K562 (cell line): ENCODE measurements around the gene HES3. TPM values are rescaled to one million over a fixed set of nuclear protein-coding genes. Genes with fewer than 3 reads are reported as not detected.
A peak's percentile ranks its signal among the peaks of the same experiment; 100 is the strongest.

ENCODE experiments used
- BCOR ChIP-seq: fragments of 450-650 bp; IDR thresholded peaks from 2 replicates; pipeline ENCODE4 v1.6.1; 2016
- CHD4 ChIP-seq: fragments of 200-600 bp; sonication (generic); IDR thresholded peaks from 3 replicates; pipeline ENCODE4 v1.6.1; 2012; ENCODE audit warnings: low read depth, mild to moderate bottlenecking, mixed read lengths, low read length, inconsistent platforms; ENCODE audit not compliant: insufficient read depth, insufficient replicate concordance, poor library complexity, severe bottlenecking
- ERF ChIP-seq: fragments of 450-650 bp; formaldehyde crosslinking; IDR thresholded peaks from 2 replicates; pipeline ENCODE4 v1.4.0; 2020; ENCODE audit warnings: mild to moderate bottlenecking, mixed read lengths
- FOSL1 ChIP-seq: fragments of 200-800 bp; sonication (Bioruptor generic); conservative IDR thresholded peaks from 2 replicates; pipeline ENCODE4 v1.6.1; 2016; ENCODE audit warnings: missing genetic modification characterization, missing compliant biosample characterization
- HDAC1 ChIP-seq, 2 experiments: fragments of 450-650 bp; IDR thresholded peaks; 2 replicates each; pipeline ENCODE4 v1.6.1; 2016 to 2017; ENCODE audit warnings: inconsistent platforms in 1 of 2, mild to moderate bottlenecking in 1 of 2, moderate library complexity in 1 of 2
- HIVEP1 ChIP-seq: fragments of 250-450 bp; sonication (Bioruptor Pico); IDR thresholded peaks from 2 replicates; pipeline ENCODE4 v1.4.0; 2020; ENCODE audit warnings: mild to moderate bottlenecking
- HNRNPK ChIP-seq: fragments of 200-400 bp; formaldehyde crosslinking; IDR thresholded peaks from one replicate; pipeline ENCODE4 v1.6.1; 2018; ENCODE audit warnings: mild to moderate bottlenecking, low read depth, low read length; ENCODE audit not compliant: poor library complexity, severe bottlenecking
- MEF2A ChIP-seq: IDR thresholded peaks from 2 replicates; pipeline ENCODE4 v1.6.1; 2011; ENCODE audit warnings: low read depth, mild to moderate bottlenecking, low read length, moderate library complexity; ENCODE audit not compliant: control insufficient read depth
- NCOR1 ChIP-seq: fragments of 450-650 bp; IDR thresholded peaks from 2 replicates; pipeline ENCODE4 v1.6.1; 2016; ENCODE audit warnings: mild to moderate bottlenecking, moderate library complexity
- PML ChIP-seq: IDR thresholded peaks from 2 replicates; pipeline ENCODE4 v1.6.1; 2012; ENCODE audit warnings: low read length, inconsistent platforms
- POLR2G ChIP-seq: fragments of 200-400 bp; formaldehyde crosslinking; IDR thresholded peaks from 2 replicates; pipeline ENCODE4 v1.6.1; 2017; ENCODE audit warnings: low read depth, mild to moderate bottlenecking, antibody characterized with exemption, low read length, moderate library complexity
- RBM22 ChIP-seq: fragments of 200-400 bp; formaldehyde crosslinking; IDR thresholded peaks from 2 replicates; pipeline ENCODE4 v1.6.1; 2018; ENCODE audit warnings: low read length, low read depth; ENCODE audit not compliant: poor library complexity, severe bottlenecking
- ZC3H8 ChIP-seq: fragments of 450-650 bp; IDR thresholded peaks from 2 replicates; pipeline ENCODE4 v1.6.1; 2017
- ZNF23 ChIP-seq: fragments of 250-450 bp; sonication (Bioruptor Pico); IDR thresholded peaks from 2 replicates; pipeline ENCODE4 v1.4.0; 2020; ENCODE audit warnings: mild to moderate bottlenecking
- ZNF282 ChIP-seq: sonication (generic); formaldehyde crosslinking; IDR thresholded peaks from 2 replicates; pipeline ENCODE4 v1.8.1; 2023; ENCODE audit warnings: missing genetic modification reagents
- polyA plus RNA-seq, 8 experiments: library from polyadenylated mRNA; depleted of rRNA in 4 of 8; stranded (reverse) in 5 of 8; unstranded in 3 of 8; fragments of >200 nt; fragmentation: Nextera tagmentation in 2 of 8; fragmentation: Illumina TruSeq in 1 of 8; extraction: Ambion mirVana in 2 of 8; extraction: Trizol in 1 of 8; gene quantifications; 2 replicates each; pipeline versions ENCODE4 v1.2.1 to v1.2.3, GENCODE V29; 2011 to 2014; ENCODE audit warnings: inconsistent platforms in 1 of 8, missing spikeins in 1 of 8
- total RNA-seq, 7 experiments: library from RNA; depleted of rRNA in 6 of 7; stranded (reverse); fragments of >200 nt in 6 of 7; fragmentation: Illumina TruSeq in 2 of 7; extraction: Trizol in 2 of 7; gene quantifications; 2 replicates each; pipeline versions ENCODE4 v1.2.1 to v1.2.3, GENCODE V29; 2011 to 2021; ENCODE audit warnings: low replicate concordance in 1 of 7
- TF ChIP-seq, protein P1 (sequence below): fragments of 200-400 bp; formaldehyde crosslinking; IDR thresholded peaks from 2 replicates; pipeline ENCODE4 v1.6.1; 2017; ENCODE audit warnings: mild to moderate bottlenecking, low read depth, low read length, moderate library complexity
- TF ChIP-seq, protein P2 (sequence below): fragments of 200-800 bp; sonication (Bioruptor generic); IDR thresholded peaks from 2 replicates; pipeline ENCODE4 v1.6.1; 2016; ENCODE audit warnings: missing genetic modification characterization, missing compliant biosample characterization
- TF ChIP-seq, protein P3 (sequence below): fragments of 450-650 bp; conservative IDR thresholded peaks from 2 replicates; pipeline ENCODE4 v1.6.1; 2016; ENCODE audit warnings: missing genetic modification characterization, low read depth, mild to moderate bottlenecking, missing compliant biosample characterization, moderate library complexity
- TF ChIP-seq, protein P4 (sequence below), 2 experiments: fragments of 450-650 bp; IDR thresholded peaks; 2 replicates each; pipeline ENCODE4 v1.6.1; 2016

The HES3 gene
- total and polyA plus RNA-seq, 9 of the 15 experiments (the other 6 are each of a cell fraction or from before 2014, with no cell fraction given): not detected

DNA sequence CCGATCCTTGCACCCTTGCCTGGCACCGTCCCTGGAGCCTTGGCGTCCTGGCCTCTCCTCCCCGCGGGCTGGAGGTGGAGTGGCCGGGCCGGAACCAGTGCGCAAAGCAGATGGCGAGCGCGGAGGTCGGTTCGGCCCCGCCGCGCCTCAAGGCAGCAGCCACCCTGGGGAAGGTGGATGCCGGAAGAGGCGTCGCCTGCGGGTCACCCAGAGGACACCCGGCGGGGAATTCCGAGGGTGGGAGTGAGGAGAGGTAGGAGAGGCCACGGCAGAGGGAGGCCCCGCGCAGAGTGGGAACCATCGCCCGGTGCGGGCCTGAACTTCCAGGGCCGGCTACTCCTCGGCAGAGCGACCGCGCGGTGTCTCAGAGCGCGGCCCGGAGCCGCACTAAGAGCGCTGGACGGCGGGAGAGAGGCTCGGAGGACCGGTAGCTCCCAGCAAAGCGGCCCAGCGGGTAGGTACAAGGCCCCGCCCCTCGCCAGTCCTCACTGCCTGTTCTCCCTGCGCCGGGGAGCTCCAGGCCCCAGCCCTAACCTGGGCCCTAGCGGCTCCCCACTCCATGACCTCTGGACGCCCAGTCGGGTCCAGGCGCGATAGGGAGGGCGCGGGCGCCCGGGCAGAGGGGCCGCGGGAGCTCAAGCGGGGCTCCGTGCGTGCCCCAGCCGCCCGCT lies 38.0 kb upstream of the HES3 start, which contains the start of gene RNF207 (continued):
- TF ChIP-seq POLR2G (peak; percentile 91), MEF2A (no peak), FOSL1 (tag) (no peak), PML (no peak), ERF (no peak), NCOR1 (peak; percentile 28), ZC3H8 (no peak), ZNF282 (CRISPR knock-in tag) (no peak), HNRNPK (no peak), HDAC1 (IDR thresholded peaks at IDR 0.05) (peak in 1 of 2 experiments; percentile 67; a peak in 2 of 4 replicates), BCOR (peak; percentile 38; the same call in 1 of the 2 replicates), ZNF23 (no peak), HIVEP1 (no peak), CHD4 (no peak), RBM22 (peak; percentile 48)
- TF ChIP-seq, protein P1, sequence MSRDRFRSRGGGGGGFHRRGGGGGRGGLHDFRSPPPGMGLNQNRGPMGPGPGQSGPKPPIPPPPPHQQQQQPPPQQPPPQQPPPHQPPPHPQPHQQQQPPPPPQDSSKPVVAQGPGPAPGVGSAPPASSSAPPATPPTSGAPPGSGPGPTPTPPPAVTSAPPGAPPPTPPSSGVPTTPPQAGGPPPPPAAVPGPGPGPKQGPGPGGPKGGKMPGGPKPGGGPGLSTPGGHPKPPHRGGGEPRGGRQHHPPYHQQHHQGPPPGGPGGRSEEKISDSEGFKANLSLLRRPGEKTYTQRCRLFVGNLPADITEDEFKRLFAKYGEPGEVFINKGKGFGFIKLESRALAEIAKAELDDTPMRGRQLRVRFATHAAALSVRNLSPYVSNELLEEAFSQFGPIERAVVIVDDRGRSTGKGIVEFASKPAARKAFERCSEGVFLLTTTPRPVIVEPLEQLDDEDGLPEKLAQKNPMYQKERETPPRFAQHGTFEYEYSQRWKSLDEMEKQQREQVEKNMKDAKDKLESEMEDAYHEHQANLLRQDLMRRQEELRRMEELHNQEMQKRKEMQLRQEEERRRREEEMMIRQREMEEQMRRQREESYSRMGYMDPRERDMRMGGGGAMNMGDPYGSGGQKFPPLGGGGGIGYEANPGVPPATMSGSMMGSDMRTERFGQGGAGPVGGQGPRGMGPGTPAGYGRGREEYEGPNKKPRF: no peak
- TF ChIP-seq, protein P2, sequence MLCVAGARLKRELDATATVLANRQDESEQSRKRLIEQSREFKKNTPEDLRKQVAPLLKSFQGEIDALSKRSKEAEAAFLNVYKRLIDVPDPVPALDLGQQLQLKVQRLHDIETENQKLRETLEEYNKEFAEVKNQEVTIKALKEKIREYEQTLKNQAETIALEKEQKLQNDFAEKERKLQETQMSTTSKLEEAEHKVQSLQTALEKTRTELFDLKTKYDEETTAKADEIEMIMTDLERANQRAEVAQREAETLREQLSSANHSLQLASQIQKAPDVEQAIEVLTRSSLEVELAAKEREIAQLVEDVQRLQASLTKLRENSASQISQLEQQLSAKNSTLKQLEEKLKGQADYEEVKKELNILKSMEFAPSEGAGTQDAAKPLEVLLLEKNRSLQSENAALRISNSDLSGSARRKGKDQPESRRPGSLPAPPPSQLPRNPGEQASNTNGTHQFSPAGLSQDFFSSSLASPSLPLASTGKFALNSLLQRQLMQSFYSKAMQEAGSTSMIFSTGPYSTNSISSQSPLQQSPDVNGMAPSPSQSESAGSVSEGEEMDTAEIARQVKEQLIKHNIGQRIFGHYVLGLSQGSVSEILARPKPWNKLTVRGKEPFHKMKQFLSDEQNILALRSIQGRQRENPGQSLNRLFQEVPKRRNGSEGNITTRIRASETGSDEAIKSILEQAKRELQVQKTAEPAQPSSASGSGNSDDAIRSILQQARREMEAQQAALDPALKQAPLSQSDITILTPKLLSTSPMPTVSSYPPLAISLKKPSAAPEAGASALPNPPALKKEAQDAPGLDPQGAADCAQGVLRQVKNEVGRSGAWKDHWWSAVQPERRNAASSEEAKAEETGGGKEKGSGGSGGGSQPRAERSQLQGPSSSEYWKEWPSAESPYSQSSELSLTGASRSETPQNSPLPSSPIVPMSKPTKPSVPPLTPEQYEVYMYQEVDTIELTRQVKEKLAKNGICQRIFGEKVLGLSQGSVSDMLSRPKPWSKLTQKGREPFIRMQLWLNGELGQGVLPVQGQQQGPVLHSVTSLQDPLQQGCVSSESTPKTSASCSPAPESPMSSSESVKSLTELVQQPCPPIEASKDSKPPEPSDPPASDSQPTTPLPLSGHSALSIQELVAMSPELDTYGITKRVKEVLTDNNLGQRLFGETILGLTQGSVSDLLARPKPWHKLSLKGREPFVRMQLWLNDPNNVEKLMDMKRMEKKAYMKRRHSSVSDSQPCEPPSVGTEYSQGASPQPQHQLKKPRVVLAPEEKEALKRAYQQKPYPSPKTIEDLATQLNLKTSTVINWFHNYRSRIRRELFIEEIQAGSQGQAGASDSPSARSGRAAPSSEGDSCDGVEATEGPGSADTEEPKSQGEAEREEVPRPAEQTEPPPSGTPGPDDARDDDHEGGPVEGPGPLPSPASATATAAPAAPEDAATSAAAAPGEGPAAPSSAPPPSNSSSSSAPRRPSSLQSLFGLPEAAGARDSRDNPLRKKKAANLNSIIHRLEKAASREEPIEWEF (CRISPR knock-in tag): no peak
- TF ChIP-seq, protein P3, sequence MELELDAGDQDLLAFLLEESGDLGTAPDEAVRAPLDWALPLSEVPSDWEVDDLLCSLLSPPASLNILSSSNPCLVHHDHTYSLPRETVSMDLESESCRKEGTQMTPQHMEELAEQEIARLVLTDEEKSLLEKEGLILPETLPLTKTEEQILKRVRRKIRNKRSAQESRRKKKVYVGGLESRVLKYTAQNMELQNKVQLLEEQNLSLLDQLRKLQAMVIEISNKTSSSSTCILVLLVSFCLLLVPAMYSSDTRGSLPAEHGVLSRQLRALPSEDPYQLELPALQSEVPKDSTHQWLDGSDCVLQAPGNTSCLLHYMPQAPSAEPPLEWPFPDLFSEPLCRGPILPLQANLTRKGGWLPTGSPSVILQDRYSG (tag): no peak
- TF ChIP-seq, protein P4, sequence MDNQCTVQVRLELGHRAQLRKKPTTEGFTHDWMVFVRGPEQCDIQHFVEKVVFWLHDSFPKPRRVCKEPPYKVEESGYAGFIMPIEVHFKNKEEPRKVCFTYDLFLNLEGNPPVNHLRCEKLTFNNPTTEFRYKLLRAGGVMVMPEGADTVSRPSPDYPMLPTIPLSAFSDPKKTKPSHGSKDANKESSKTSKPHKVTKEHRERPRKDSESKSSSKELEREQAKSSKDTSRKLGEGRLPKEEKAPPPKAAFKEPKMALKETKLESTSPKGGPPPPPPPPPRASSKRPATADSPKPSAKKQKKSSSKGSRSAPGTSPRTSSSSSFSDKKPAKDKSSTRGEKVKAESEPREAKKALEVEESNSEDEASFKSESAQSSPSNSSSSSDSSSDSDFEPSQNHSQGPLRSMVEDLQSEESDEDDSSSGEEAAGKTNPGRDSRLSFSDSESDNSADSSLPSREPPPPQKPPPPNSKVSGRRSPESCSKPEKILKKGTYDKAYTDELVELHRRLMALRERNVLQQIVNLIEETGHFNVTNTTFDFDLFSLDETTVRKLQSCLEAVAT (IDR thresholded peaks at IDR 0.05): no peak; a peak in 1 of 4 replicates
